ENCODE measurements around the gene GUCY1A1. TPM values are rescaled to one million over a fixed set of nuclear protein-coding genes. Genes with fewer than 3 reads are reported as not detected.

The GUCY1A1 gene
- total RNA-seq, 1 donor, result 84.0 TPM

GRCh38 chr4:155768370-155768769 lies 101.7 kb downstream of the GUCY1A1 start:
- DNase-seq (ENCODE audit: low read depth in 2 of 3, low spot score in 2 of 3), result no peak

- DNase-seq (ENCODE audit: low read depth in 2 of 3, low spot score in 2 of 3), result no peak
These were observed 102.4 kb downstream of the GUCY1A1 start for GRCh38 chr4:155769090-155769489.

DNA sequence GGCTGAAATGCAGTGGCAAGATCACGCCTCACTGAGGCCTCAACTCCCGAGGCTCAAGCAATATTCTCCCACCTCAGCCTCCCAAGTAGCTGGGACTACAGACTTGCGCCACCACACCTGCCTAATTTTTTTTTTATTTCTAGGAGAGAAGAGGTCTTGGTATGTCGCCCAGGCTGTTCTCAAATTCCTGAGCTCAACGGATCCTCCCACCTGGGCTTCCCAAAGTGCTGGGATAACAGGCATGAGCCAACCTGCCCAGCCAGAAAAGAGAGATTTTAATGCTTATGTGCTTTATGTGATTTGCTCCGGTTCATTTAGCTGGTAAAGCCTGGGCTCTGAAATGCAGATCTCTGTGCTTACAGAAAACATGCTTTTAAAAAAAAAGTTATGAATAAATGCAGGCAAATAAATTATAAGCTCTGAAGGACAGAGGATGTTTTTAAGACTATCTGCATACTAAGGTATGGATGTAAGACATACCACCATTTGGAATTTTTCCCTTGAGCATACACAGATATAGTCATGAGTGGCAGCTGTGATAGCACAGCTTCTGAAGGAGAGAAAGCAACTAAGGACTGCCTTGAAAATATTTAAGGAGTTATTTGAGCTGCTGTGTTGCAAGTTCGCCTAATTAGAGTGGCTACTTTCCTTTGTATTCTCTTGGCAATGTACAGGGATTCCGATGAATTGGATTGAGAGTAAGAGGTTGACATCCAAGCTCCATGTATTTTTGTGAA lies 106.0 kb downstream of the GUCY1A1 start:
- DNase-seq (ENCODE audit: low read depth in 2 of 3, low spot score in 2 of 3), result no peak

GRCh38 chr4:155773196-155773800 lies 106.7 kb downstream of the GUCY1A1 start:
- no peak for DNase-seq (ENCODE audit: low read depth in 2 of 3, low spot score in 2 of 3)

DNA sequence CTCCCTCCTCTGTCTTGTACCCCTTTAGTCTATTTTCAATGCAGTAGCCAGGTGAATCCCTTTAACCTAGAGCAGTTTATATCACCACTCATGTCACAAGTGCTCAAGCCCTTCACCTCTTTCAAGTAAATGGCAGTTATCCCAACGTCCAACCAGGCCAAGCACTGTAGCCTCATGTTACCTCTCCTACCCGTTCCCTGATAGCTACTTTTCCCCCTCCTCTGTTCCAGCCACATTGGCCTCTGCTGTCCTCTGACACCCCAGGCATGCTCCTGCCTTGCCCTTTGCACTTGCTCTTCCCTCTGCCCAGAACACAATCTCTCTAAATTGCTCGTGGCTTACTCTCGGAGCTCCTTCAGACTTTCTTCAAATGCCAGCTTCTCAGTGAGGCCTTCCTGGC lies 107.4 kb downstream of the GUCY1A1 start:
- DNase-seq (ENCODE audit: low read depth in 2 of 3, low spot score in 2 of 3), result no peak

DNA sequence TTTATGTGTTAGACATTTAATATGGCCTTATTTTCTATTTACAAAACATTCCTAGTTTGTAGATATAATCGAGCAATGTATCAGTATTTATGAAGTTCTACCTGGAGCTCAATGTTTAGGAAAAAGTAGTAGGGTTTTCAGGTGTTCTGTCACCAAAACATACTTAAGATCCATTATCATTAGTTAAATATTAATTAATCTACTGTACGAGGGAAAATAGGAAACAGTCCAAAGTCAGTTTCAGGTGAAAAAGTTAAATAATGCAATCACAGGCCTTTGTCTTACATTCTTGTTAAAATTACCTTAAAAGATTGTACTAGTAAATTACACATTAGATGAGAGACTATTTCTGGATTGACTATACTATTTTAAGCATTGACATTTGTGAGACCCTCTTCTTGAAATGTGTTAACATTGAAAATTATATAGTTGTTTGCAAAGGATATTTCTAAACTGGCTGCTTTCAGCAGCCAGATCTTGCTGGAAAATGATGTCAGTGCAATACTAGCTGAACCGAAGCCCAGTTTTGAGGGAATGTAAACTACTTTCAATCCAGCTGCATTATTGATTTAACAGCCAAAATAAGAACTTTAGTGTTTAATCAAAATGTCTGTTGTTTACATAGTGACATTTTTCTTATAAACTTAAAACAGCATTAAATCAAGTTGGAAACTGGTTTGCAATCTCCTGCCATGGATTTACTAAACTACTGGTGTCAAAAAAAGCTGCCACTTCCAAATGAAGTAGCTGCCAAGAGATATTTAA lies 111.5 kb downstream of the GUCY1A1 start:
- no peak for DNase-seq (ENCODE audit: low read depth in 2 of 3, low spot score in 2 of 3)

DNA sequence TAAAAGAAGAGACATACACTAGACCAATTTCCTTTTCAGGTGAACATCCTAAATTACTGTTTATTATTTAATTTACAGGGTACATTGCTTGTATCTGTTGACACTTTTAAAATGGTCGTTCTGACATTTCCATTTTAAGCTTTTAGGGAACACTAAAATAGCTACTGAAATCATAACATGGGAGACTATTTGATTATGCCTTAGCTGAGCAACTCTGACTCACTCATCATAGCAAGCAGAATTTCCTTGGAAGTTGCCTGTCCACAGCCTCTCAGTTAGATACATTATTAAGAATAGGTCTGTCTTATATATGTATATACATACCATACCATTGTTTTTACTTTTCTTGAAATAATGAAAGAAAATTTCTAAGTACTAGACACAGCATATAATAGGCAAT lies 114.1 kb downstream of the GUCY1A1 start:
- DNase-seq (ENCODE audit: low read depth in 2 of 3, low spot score in 2 of 3), result no peak

DNA sequence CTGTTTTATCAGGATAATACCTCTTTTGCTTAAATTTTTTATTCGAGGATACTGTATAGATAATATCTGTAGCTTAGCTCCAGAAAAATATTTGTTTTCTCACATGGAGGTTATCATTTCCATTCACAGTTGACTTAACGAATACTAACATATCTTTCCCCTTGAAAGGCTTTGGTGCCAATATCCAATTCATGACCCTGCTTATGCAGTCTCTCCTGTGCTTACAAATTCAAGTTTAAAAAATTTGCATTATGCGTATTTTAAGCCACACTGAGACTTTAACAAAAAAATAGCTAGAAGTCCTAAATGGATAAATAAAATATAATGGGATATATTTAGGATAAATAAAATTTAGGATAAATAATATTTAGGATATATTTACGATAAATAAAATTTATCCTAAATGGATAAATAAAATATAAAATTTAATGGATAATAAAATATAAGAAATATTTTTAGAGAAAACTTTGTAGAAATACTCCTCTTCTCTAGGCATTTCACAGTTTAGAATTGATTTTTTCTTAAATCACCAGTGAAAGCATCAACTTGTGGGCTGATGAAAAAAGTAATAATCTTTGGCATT lies 114.7 kb downstream of the GUCY1A1 start:
- DNase-seq (ENCODE audit: low read depth in 2 of 3, low spot score in 2 of 3), result no peak

Other genes with a start within 250 kb of the GUCY1A1 start
- 29.6 TPM for gene GUCY1B1, start 92.2 kb downstream of the GUCY1A1 start, total RNA-seq
- not detected for gene ASIC5, start 199.4 kb downstream of the GUCY1A1 start, total RNA-seq
- not detected for gene TDO2, start 236.8 kb downstream of the GUCY1A1 start, total RNA-seq